Posterior vena cava (tissue), 2 donors: ENCODE measurements around the gene PSTPIP1. TPM values are rescaled to one million over a fixed set of nuclear protein-coding genes. Genes with fewer than 3 reads are reported as not detected.

ENCODE experiments used
- DNase-seq: peaks from one replicate; pipeline ENCODE4 v3.0.0-alpha.2; 2020; ENCODE audit warnings: low spot score
- intact Hi-C, 2 donors: fragments of 100-400 bp; cut with DNase I; formaldehyde crosslinking; loops; one replicate each; pipeline versions ENCODE4 v1.14.1 to v1.14.2; 2022 to 2023
- total RNA-seq, 2 donors: library from RNA; stranded (reverse); fragmentation: NEBNext Ultra II Directional; extraction: Animal tissue kit (Norgen Biotek cat#: 25700); gene quantifications; one replicate each; pipeline ENCODE4 v1.2.1, GENCODE V29; 2021
- donor health status: DM: yes; HTN: yes; CAD: no.
- donor health status: DM: yes; HTN: yes; CAD: no.

The PSTPIP1 gene
- total RNA-seq, 2 donors from 2014 or later: 12.9 to 18.1 TPM

DNA sequence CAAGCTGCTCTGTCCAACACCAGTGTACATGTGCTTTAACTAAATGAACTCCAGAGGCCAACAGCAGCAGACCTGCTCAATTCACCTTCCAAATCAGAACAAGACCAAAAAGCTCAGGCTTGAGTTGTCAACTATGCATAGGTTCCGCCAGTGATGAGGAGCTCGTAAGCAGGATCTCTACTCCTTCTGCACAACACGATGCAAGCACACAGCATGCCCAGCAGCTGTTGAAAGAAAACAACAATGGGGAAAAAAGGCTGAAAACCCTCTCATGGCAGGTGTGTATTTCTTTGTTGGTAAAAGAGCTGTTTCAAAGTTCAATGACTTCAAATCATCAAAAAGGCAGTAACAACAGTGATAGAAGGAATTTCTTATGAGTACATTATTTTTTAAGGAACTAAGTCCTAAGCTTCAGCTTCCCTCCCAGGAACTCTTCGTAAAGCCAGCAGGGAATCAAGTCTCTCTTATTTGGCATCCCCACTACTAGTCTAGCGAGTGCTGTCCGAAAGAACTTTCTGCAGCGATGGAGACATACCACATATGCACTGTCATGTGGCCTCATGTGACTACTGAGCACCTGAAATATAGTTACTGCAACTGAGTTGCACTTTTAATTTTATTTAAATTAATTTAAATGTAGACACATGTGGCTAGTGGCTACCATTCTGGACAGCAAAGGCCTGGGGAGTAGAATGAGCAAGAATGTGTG, 51.9 kb downstream of the PSTPIP1 start:
- no peak for DNase-seq
- intact Hi-C loops: no loop called here

- no peak for DNase-seq
- intact Hi-C loops: no loop called here
Measured at GRCh38 chr15:77048135-77048876, 53.4 kb downstream of the PSTPIP1 start.

DNA sequence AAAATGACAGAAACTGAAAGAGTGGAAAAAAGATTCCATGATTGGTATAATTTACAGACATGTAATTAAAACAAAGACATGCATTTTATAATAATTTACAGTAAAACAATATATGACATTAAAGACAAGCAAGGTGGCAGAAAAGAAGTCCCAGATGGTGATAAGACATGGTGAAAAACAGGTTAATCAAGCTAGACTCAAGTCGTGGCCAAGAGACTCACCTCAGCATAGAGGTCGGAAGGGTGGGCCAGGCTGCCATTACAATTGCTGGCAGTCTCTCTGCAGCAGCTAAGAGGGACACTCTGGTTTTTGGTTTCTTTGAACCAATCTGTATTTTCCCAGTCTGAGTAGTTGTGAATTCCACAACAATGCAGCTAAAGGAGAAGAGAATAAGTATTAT, 57.6 kb downstream of the PSTPIP1 start:
- intact Hi-C loops: no loop called here

DNA sequence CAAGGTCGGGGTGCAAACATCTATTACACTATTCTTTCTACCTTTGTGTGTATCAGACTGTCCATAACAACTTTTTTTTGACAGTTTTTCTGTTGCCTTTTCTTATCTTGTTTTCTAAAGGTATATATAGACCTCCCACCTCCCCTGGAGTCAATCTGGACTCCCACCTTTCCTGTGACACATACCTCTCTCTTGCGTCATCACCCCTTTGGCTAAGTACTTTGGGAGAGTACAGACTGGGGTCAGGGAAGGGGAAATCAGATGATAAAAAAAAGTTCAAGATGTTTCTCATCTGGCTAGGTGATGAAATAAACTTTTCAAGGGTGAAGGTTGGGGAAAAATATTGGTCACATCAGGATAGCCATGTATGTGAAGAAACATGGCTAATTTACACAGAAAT, 58.8 kb downstream of the PSTPIP1 start:
- no peak for DNase-seq
- intact Hi-C loops: no loop called here

More for the DNA sequence above, 57.6 kb downstream of the PSTPIP1 start:
- DNase-seq: no peak

GRCh38 chr15:77057072-77057471, 62.1 kb downstream of the PSTPIP1 start:
- no peak for DNase-seq

GRCh38 chr15:77057685-77058084, 62.8 kb downstream of the PSTPIP1 start:
- intact Hi-C loops: no loop called here
- DNase-seq: no peak

More at GRCh38 chr15:77057072-77057471, 62.1 kb downstream of the PSTPIP1 start:
- intact Hi-C loops: no loop called here

GRCh38 chr15:77058468-77058867, 63.5 kb downstream of the PSTPIP1 start:
- no peak for DNase-seq
- intact Hi-C loops: no loop called here

GRCh38 chr15:77059786-77060361, 64.9 kb downstream of the PSTPIP1 start:
- intact Hi-C loops: no loop called here

GRCh38 chr15:77060546-77060945, 65.6 kb downstream of the PSTPIP1 start:
- no peak for DNase-seq
- intact Hi-C loops: no loop called here

More at GRCh38 chr15:77059786-77060361, 64.9 kb downstream of the PSTPIP1 start:
- no peak for DNase-seq

DNA sequence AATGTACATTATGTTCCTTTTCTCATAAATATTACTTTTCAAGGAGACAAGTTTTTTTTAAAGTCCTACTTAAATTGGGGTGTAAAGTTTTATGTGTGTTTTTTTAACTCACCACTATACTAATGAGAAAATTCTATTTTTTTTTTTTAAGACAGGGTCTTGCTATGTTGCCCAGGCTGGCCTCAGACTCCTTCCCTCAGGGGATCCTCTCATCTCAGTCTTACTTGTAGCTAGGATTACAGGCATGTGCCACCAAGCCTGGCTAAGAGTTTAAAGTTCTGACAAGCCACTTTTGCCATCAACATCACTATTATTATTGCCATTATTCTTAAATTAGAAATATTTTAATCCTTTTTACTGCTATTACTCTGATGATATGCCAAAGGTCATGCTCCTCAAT, 68.3 kb downstream of the PSTPIP1 start:
- DNase-seq: no peak
- intact Hi-C loops: no loop called here

DNA sequence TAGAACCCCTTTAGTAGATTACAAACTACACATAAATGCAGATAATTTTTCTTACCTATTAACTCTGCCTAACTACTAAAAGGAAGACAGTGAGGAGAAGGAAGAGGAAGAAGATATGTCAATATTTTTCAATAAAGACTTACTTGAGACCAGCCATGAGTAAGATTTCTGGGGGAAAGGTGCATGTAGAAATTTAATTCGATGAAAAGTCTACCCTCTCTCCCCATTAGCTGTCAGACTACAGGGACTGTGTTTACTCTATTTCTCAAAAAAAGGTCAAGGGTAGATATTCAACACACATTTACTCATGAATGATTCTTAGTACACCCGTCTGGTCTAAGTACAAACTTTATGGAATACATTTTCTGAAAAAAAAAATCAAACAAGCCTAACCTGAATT, 69.1 kb downstream of the PSTPIP1 start:
- intact Hi-C loops: no loop called here
- DNase-seq: no peak

DNA sequence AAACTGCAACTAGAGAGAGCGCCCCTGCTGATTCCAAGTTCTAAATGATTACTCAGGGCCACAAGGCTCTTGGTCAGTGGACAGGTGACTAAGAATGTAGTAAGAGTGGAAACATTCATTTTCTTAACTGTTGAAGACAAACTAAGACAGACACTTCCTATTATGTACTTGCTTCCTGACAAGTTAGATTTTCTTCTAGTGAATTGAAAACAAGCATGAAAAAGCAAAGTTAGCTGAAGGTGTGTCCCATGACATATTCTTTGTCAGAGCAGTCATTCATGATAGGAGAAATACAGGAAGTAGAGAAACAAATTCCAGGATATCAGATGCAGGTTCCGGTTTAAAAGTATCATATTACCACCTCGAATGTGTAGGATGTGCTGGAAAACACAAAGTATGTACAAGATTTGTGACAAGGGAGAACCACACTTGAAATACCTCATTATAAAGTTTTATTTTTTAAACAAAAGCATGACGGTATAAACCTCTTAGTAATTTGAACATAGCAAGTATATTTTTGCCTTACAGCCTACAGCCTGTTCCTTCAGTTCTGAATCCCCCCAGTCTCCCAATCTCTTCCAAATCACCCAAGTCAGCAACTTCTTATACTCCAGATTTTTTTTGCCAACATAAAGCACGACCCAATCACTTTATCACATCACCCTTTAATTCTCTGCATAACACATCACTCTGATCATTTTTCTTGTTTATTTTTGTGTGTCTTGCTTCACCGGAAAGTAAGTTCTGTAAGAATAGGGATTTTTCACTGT, 69.8 kb downstream of the PSTPIP1 start:
- DNase-seq: no peak
- intact Hi-C loops: no loop called here

GRCh38 chr15:77066971-77067690, 72.2 kb downstream of the PSTPIP1 start:
- intact Hi-C loops: no loop called here
- DNase-seq: no peak

GRCh38 chr15:77067691-77068367, 72.9 kb downstream of the PSTPIP1 start:
- DNase-seq: no peak

DNA sequence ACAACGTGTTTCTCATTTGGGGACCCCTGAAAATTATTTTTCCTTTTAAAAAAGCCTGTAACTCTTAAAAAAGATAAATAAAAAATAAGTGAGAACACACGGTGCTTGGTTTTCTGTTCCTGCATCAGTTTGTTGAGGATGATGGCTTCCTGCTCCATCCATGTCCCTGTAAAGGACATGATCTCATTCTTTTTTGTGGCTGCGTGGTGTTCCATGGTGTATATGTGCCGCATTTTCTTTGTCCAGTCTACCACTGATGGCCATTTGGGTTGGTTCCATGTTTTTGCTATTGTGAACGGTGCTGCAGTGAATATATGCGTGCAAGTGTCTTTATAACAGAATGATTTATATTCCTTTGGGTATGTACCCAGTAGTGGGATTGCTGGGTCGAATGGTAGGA, 73.7 kb downstream of the PSTPIP1 start:
- DNase-seq: no peak
- intact Hi-C loops: no loop called here

More at GRCh38 chr15:77067691-77068367, 72.9 kb downstream of the PSTPIP1 start:
- intact Hi-C loops: no loop called here

DNA sequence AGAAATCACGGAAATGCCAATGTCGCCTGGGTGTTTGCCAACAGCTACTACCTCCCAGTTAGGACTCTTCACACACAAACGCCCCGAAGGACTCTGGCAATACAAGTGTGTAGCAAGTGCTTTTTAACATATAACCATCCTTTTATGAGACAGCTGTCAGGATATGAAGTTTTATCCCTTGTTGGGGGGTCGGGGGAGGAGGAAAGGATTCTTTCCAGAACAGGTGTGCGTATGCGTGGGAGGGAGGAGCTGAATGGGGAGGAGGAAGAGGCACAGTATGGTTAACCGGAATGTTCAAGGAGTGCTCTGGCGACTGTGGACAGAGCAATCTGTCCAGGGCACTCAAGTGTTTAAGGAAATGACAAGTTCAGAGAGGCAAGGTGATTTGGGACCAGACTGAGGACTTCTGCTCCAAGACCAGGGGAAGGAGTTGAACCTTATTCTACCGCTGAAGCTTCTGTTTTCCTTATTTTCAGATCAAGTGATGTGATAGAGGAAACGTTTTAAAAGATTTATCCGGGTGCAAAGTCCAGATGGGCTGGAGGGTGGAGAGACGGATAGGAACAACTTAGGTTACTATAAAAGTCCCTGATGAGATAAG, 74.7 kb downstream of the PSTPIP1 start:
- intact Hi-C loops: no loop called here
- DNase-seq: no peak

DNA sequence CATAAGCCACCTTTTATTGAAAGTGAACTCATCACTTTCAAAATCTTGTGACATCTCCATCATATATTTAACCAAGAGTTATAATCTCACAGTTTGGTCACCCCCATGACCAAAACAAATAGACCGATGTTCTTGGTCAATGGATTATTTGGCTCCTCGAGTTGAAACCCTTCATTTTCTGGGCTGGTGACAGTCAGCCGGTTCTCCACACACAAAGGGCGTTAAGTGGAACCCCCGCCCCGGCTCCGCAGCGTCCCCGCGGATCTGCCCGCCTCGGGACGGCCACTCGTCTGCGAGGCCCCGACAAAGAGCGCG, 75.2 kb downstream of the PSTPIP1 start:
- intact Hi-C loops: no loop called here
- DNase-seq: no peak
